Measurements from ENCODE around the gene CCDC102B. TPM values are rescaled to one million over a fixed set of nuclear protein-coding genes. Genes with fewer than 3 reads are reported as not detected.

Gene CCDC102B
- total RNA-seq, 1 donor from 2014 or later: 4.4 TPM

- no peaks in the 10 kb centered on the region for H3K36me3 Mint-ChIP-seq (ENCODE audit: insufficient read depth)
- no peak for DNase-seq (ENCODE audit: low spot score, unreplicated experiment)
- H3K27ac Mint-ChIP-seq: no peak overlapping the region
- no peaks in the 10 kb centered on the region for H3K9me3 Mint-ChIP-seq (ENCODE audit: low read depth)
- H3K4me3 Mint-ChIP-seq (ENCODE audit: low read depth): no peak overlapping the region
- H3K27me3 Mint-ChIP-seq: no peaks in the 10 kb centered on the region
- TF ChIP-seq CTCF (IDR thresholded peaks at IDR 0.05; ENCODE audit: unreplicated experiment): no peak
- peaks cover 2% of the 10 kb centered on the region for H3K4me1 Mint-ChIP-seq (ENCODE audit: low read depth)
Observed at GRCh38 chr18:68979737-68980136, 181.9 kb downstream of the CCDC102B start.

GRCh38 chr18:68983126-68983525 is 185.2 kb downstream of the CCDC102B start:
- no peak for TF ChIP-seq CTCF (IDR thresholded peaks at IDR 0.05; ENCODE audit: unreplicated experiment)
- DNase-seq (ENCODE audit: low spot score, unreplicated experiment): no peak
- Mint-ChIP-seq H3K4me1 (ENCODE audit: low read depth) (no peaks in the 10 kb centered on the region), H3K36me3 (ENCODE audit: insufficient read depth) (no peaks in the 10 kb centered on the region), H3K27ac (no peak overlapping the region), H3K27me3 (no peaks in the 10 kb centered on the region), H3K4me3 (ENCODE audit: low read depth) (no peak overlapping the region), H3K9me3 (ENCODE audit: low read depth) (peaks cover 9% of the 10 kb centered on the region)

GRCh38 chr18:68984342-68984741 is 186.5 kb downstream of the CCDC102B start:
- no peaks in the 10 kb centered on the region for H3K4me1 Mint-ChIP-seq (ENCODE audit: low read depth)
- no peaks in the 10 kb centered on the region for H3K36me3 Mint-ChIP-seq (ENCODE audit: insufficient read depth)
- DNase-seq (ENCODE audit: low spot score, unreplicated experiment): no peak
- H3K27ac Mint-ChIP-seq: no peak overlapping the region
- no peak for TF ChIP-seq CTCF (IDR thresholded peaks at IDR 0.05; ENCODE audit: unreplicated experiment)
- H3K27me3 Mint-ChIP-seq: no peaks in the 10 kb centered on the region
- no peak overlapping the region for H3K4me3 Mint-ChIP-seq (ENCODE audit: low read depth)
- H3K9me3 Mint-ChIP-seq (ENCODE audit: low read depth): peaks cover 9% of the 10 kb centered on the region

GRCh38 chr18:68985172-68985820 is 187.4 kb downstream of the CCDC102B start:
- H3K27me3 Mint-ChIP-seq: no peaks in the 10 kb centered on the region
- no peak for DNase-seq (ENCODE audit: low spot score, unreplicated experiment)
- no peak overlapping the region for H3K4me3 Mint-ChIP-seq (ENCODE audit: low read depth)
- H3K9me3 Mint-ChIP-seq (ENCODE audit: low read depth): peaks cover 9% of the 10 kb centered on the region
- TF ChIP-seq CTCF (IDR thresholded peaks at IDR 0.05; ENCODE audit: unreplicated experiment): no peak
- H3K27ac Mint-ChIP-seq: no peak overlapping the region
- no peaks in the 10 kb centered on the region for H3K4me1 Mint-ChIP-seq (ENCODE audit: low read depth)
- H3K36me3 Mint-ChIP-seq (ENCODE audit: insufficient read depth): no peaks in the 10 kb centered on the region

- Mint-ChIP-seq H3K27me3 (no peaks in the 10 kb centered on the region), H3K9me3 (ENCODE audit: low read depth) (peaks cover 9% of the 10 kb centered on the region), H3K36me3 (ENCODE audit: insufficient read depth) (no peaks in the 10 kb centered on the region), H3K4me3 (ENCODE audit: low read depth) (no peak overlapping the region), H3K4me1 (ENCODE audit: low read depth) (no peaks in the 10 kb centered on the region), H3K27ac (no peak overlapping the region)
- TF ChIP-seq CTCF (IDR thresholded peaks at IDR 0.05; ENCODE audit: unreplicated experiment): no peak
- DNase-seq (ENCODE audit: low spot score, unreplicated experiment): no peak
Observed at GRCh38 chr18:68991286-68991685, 193.4 kb downstream of the CCDC102B start.

All from progenitor cell of endocrine pancreas (in vitro differentiated cells).